Measurements from ENCODE around the gene LRRC75A.

DNA sequence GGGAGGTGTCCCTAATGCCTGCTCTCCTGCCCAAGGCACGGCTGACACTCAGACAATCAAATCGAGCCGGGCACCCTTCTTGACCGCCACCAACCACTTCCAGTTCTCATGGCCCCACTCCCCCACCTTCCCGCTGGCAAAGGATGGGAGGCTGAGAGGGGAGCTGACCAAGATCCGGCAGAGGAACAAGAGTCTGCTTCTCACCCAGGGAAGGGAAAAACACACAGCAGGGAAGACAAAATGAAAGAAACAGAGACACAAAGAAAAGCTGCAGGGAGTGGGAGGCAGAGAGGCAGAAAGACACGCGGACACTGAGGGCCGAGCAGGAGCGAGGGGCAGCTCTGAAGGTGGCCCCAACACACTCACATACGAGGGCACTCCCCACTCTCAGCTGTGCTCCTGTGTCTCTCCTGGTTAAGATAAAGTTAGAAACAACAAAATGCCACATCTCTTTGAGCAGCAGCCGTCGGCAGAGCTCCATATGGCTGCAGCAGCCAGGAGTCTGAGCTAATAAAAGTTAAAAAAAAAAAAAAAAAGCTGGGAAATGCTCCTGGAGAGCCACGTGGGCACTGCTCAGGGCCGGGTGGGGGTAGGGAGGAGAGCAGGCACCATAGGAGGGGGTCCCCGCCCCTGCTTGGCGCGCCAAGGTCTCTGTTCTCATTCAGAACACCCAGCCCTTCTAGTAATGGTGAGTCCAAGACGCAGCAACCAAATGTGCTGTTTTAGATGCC is 7.4 kb downstream of the LRRC75A start:
- TF ChIP-seq, protein P1, sequence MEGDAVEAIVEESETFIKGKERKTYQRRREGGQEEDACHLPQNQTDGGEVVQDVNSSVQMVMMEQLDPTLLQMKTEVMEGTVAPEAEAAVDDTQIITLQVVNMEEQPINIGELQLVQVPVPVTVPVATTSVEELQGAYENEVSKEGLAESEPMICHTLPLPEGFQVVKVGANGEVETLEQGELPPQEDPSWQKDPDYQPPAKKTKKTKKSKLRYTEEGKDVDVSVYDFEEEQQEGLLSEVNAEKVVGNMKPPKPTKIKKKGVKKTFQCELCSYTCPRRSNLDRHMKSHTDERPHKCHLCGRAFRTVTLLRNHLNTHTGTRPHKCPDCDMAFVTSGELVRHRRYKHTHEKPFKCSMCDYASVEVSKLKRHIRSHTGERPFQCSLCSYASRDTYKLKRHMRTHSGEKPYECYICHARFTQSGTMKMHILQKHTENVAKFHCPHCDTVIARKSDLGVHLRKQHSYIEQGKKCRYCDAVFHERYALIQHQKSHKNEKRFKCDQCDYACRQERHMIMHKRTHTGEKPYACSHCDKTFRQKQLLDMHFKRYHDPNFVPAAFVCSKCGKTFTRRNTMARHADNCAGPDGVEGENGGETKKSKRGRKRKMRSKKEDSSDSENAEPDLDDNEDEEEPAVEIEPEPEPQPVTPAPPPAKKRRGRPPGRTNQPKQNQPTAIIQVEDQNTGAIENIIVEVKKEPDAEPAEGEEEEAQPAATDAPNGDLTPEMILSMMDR (IDR thresholded peaks at IDR 0.05), result no peak
- TF ChIP-seq POLR2A (IDR thresholded peaks at IDR 0.05), result no peak
